Measurements from ENCODE around the gene XPC.

Gene XPC

DNA sequence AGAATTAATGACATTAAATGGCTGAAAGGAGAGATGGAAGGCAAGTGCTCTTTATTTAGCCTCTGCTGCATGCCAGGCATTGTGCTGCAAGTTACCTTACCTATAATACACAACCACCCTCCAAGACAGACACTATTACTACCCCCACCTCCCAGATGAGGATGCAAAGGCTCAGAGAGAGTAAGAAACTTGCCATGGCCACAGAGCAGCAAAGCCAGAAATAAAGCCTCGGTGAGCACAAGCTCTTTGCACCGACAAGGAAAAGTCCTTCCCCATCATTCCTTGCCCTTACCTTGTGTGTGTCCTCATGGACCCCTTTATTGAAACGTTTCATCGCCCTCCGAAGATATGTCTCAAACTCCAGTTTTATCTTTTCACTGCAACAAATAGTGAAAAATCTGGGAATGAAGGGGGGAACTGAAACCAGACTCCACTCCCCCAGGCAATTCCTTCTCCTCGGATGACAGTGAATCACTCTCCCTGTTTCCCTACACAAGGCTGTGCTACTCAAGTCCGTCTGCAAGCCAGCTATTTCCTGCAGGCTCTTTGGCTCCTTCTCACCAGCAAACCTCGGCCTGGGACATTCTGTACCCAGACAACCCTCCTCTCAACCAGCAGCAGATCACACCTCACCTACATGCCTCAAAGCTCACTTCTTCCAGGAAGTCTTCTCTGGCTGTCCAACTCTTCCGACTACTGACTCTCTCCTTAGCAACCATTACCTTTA is 11.4 kb downstream of the XPC start:
- H3K4me3 ChIP-seq (ENCODE audit: low read depth, low read length) = no peak overlapping the region
- TF ChIP-seq, protein P1, sequence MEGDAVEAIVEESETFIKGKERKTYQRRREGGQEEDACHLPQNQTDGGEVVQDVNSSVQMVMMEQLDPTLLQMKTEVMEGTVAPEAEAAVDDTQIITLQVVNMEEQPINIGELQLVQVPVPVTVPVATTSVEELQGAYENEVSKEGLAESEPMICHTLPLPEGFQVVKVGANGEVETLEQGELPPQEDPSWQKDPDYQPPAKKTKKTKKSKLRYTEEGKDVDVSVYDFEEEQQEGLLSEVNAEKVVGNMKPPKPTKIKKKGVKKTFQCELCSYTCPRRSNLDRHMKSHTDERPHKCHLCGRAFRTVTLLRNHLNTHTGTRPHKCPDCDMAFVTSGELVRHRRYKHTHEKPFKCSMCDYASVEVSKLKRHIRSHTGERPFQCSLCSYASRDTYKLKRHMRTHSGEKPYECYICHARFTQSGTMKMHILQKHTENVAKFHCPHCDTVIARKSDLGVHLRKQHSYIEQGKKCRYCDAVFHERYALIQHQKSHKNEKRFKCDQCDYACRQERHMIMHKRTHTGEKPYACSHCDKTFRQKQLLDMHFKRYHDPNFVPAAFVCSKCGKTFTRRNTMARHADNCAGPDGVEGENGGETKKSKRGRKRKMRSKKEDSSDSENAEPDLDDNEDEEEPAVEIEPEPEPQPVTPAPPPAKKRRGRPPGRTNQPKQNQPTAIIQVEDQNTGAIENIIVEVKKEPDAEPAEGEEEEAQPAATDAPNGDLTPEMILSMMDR (conservative IDR thresholded peaks at IDR 0.05; ENCODE audit: low read depth, low read length) = no peak
- DNase-seq (ENCODE audit: low read depth) = peak; percentile 68

DNA sequence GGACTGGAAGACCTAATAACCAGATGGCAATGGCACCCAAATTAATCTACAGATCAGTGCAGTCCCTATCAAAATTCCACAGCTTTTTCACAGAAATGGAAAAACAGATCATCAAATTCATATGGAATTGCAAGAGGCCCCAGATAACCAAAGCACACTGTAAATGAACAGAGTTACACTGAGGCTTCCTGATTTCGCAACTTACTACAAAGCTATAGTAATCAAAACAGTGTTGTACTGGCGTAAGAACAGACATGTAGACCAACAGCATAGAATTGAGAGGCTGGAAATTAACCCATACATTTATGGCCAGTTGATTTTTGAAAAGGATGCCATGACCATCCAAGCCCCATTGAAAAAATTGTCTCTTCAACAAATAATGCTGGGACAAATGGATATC is 16.2 kb downstream of the XPC start:
- TF ChIP-seq, protein P1 (conservative IDR thresholded peaks at IDR 0.05; ENCODE audit: low read depth, low read length) = no peak
- peak; percentile 48 for DNase-seq (ENCODE audit: low read depth)
- no peak overlapping the region for H3K4me3 ChIP-seq (ENCODE audit: low read depth, low read length)

DNA sequence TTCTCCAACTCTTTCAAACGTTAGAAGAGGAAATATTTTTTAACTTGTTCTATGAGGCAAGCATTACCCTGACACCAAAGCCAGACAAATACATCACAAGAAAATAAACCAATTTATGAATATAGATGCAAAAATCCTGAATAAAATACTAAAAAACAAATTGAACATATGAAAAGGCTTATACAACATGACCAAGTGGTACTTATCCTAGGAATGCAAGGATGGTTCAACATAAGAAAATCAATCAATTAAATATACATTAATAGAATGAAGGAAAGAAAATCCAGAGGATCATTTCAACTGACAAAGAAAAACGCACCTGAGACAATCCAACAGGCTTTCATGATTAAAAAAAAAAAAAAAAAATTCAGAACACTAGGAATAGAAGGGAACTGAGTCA is 17.1 kb downstream of the XPC start:
- TF ChIP-seq, protein P1 (conservative IDR thresholded peaks at IDR 0.05; ENCODE audit: low read depth, low read length) = no peak
- no peak for DNase-seq (ENCODE audit: low read depth)
- no peak overlapping the region for H3K4me3 ChIP-seq (ENCODE audit: low read depth, low read length)

DNA sequence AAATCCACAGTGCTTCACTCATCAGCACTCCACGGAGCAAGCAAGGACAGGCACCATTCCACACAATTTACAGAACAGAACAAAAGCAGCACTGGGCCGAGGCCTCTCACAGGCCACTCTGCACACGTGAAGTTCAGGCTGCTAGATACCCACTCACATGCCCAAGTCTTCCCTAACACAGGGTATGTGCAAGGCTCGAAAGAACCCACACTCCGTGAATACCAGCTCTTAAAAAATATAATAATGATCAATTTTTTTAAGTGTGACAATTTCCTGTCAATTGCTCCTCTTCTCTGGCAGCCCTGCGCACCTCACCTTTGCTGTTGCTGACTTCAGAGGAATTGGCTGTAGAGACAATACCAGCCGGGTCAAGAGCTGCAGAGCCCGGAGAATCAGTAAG is 19.0 kb downstream of the XPC start:
- TF ChIP-seq, protein P1 (conservative IDR thresholded peaks at IDR 0.05; ENCODE audit: low read depth, low read length) = no peak
- no peak for DNase-seq (ENCODE audit: low read depth)
- H3K4me3 ChIP-seq (ENCODE audit: low read depth, low read length) = no peak overlapping the region

DNA sequence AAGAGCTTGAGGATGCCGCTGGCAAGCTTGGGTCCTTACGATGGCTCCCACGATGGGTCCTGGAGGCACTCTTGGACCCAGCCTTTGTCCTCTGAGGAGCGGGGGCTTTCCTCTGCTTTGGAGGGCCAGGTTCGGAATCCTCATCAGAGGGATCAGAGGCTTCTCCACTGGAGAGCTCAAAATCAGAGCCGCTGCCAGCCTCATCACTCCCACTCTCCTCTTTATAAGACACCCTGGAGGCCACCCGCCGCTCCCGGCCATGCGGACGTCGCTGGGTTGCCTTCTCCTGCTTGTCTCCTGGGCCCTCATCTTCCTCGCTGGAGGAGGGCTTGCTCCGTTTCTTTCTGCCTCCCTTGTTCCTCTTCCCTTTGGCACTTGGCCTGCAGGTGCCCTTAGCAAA is 20.0 kb downstream of the XPC start:
- TF ChIP-seq, protein P1 (conservative IDR thresholded peaks at IDR 0.05; ENCODE audit: low read depth, low read length) = no peak
- no peak for DNase-seq (ENCODE audit: low read depth)
- H3K4me3 ChIP-seq (ENCODE audit: low read depth, low read length) = no peak overlapping the region

DNA sequence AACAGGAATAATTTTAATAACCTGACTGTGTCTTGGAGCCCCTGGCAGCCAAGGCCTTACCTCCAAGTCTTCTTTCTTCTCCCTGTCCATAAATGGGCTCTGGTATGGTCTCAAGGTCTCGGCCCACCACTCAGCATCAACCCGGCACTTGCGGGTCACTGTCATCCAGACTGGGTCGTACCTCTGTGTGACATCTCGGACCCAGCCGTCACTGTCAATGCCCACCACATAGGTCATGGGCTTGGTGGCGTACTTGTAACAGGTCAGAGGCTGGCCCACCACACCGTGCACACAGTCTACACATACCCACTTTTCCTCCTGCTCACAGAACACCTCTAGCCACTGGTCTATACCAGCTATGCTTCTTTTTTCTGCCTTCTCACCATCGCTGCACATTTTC is 20.4 kb downstream of the XPC start:
- TF ChIP-seq, protein P1 (conservative IDR thresholded peaks at IDR 0.05; ENCODE audit: low read depth, low read length) = no peak
- DNase-seq (ENCODE audit: low read depth) = no peak
- H3K4me3 ChIP-seq (ENCODE audit: low read depth, low read length) = no peak overlapping the region
